Parathyroid adenoma (tissue), 2 donors: ENCODE results near the gene MFSD12.
A peak's percentile ranks its signal among the peaks of the same experiment; 100 is the strongest.
"Not testable (repeated sequence)": the region's sequence is repeated elsewhere in the genome, so short reads cannot be mapped to it uniquely, and the experiment has no call there.

ENCODE experiments used
- H2AFZ ChIP-seq: fragments of 300-600 bp; sonication (generic); one replicate; pipeline ENCODE4 v1.7.0; 2017; ENCODE audit warnings: antibody characterized with exemption, mild to moderate bottlenecking
- H3K27ac ChIP-seq: fragments of 300-600 bp; sonication (generic); one replicate; pipeline ENCODE4 v1.7.0; 2017
- H3K27me3 ChIP-seq: fragments of 300-600 bp; sonication (generic); one replicate; pipeline ENCODE4 v1.7.0; 2017; ENCODE audit warnings: low read length; ENCODE audit not compliant: control insufficient read depth, insufficient read depth
- H3K36me3 ChIP-seq: fragments of 300-600 bp; sonication (generic); one replicate; pipeline ENCODE4 v1.7.0; 2017; ENCODE audit warnings: low read length; ENCODE audit not compliant: control insufficient read depth, insufficient read depth
- H3K4me1 ChIP-seq: fragments of 300-600 bp; sonication (generic); one replicate; pipeline ENCODE4 v1.7.0; 2017; ENCODE audit warnings: control low read depth
- H3K4me2 ChIP-seq: fragments of 300-600 bp; sonication (generic); one replicate; pipeline ENCODE4 v1.7.0; 2017; ENCODE audit warnings: low read length
- H3K4me3 ChIP-seq: fragments of 300-600 bp; sonication (generic); one replicate; pipeline ENCODE4 v1.7.0; 2017; ENCODE audit warnings: low read depth, low read length
- H3K79me2 ChIP-seq: fragments of 300-600 bp; sonication (generic); one replicate; pipeline ENCODE4 v1.7.0; 2017; ENCODE audit warnings: control low read depth
- H3K9ac ChIP-seq: fragments of 300-600 bp; sonication (generic); one replicate; pipeline ENCODE4 v1.7.0; 2017; ENCODE audit warnings: mild to moderate bottlenecking
- H3K9me3 ChIP-seq: fragments of 300-600 bp; sonication (generic); one replicate; pipeline ENCODE4 v1.7.0; 2017; ENCODE audit warnings: low read length; ENCODE audit not compliant: control insufficient read depth
- CTCF ChIP-seq: fragments of 300-600 bp; sonication (generic); IDR thresholded peaks from one replicate; pipeline ENCODE4 v1.7.0; 2017; ENCODE audit warnings: antibody characterized with exemption, mild to moderate bottlenecking
- donor health status: primary hyperparathyroidism.

Gene MFSD12

GRCh38 chr19:3509566-3509989, 47.8 kb downstream of the MFSD12 start:
- Histone ChIP-seq H3K9me3 (no peaks in the 10 kb centered on the region), H2AFZ (no peak overlapping the region), H3K79me2 (peaks cover 83% of the 10 kb centered on the region), H3K27me3 (no peaks in the 10 kb centered on the region), H3K4me1 (peaks cover 15% of the 10 kb centered on the region), H3K4me3 (no peak overlapping the region), H3K4me2 (no peak overlapping the region), H3K27ac (no peak overlapping the region), H3K9ac (no peak overlapping the region), H3K36me3 (no peaks in the 10 kb centered on the region)
- TF ChIP-seq CTCF, result no peak

GRCh38 chr19:3508771-3509535, 48.4 kb downstream of the MFSD12 start:
- Histone ChIP-seq H3K27me3 (no peaks in the 10 kb centered on the region), H3K4me2 (no peak overlapping the region), H3K4me3 (no peak overlapping the region), H3K9me3 (no peaks in the 10 kb centered on the region), H2AFZ (no peak overlapping the region), H3K27ac (no peak overlapping the region), H3K4me1 (peaks cover 15% of the 10 kb centered on the region), H3K36me3 (no peaks in the 10 kb centered on the region), H3K9ac (no peak overlapping the region), H3K79me2 (peaks cover 77% of the 10 kb centered on the region)
- no peak for TF ChIP-seq CTCF

DNA sequence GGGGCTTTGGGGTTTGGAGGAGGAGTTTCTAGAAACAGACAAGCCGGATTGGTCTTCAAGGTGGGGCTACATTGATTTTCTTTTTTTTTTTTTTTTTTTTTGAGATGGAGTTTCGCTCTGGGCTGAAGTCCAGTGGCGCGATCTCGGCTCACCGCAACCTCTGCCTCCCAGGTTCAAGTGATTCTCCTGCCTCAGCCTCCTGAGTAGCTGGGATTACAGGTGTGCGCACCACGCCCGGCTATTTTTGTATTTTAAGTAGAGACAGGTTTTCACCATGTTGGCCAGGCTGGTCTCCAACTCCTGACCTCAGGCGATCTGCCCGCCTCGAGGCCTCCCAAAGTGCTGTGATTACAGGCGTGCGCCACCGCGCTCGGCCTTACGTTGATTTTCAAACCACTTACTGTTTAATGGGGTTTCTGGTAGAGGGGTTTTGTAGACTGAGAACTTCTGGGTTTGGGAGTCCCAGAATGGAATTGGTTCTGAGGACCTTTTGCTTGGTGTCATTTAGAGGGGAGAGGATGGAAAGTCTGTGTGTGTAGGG, 49.2 kb downstream of the MFSD12 start:
- H3K4me2 ChIP-seq, H3K27me3 ChIP-seq, H3K9me3 ChIP-seq, H3K4me3 ChIP-seq, H3K36me3 ChIP-seq, H2AFZ ChIP-seq, H3K9ac ChIP-seq, H3K27ac ChIP-seq: not testable (repeated sequence)
- peaks cover 15% of the 10 kb centered on the region for H3K4me1 ChIP-seq
- H3K79me2 ChIP-seq, result peaks cover 69% of the 10 kb centered on the region

- Histone ChIP-seq H3K27ac (peak overlapping the region; percentile 51), H3K27me3 (no peaks in the 10 kb centered on the region), H3K4me3 (peak overlapping the region; percentile 75), H3K9ac (no peak overlapping the region), H3K79me2 (peaks cover 63% of the 10 kb centered on the region), H3K9me3 (no peaks in the 10 kb centered on the region), H3K4me1 (peaks cover 13% of the 10 kb centered on the region), H3K36me3 (no peaks in the 10 kb centered on the region), H2AFZ (peak overlapping the region; percentile 50), H3K4me2 (peak overlapping the region; percentile 79)
- no peak for TF ChIP-seq CTCF
These were observed 49.8 kb downstream of the MFSD12 start for GRCh38 chr19:3507371-3508120.
